ENCODE data around the gene NACA2.

DNA sequence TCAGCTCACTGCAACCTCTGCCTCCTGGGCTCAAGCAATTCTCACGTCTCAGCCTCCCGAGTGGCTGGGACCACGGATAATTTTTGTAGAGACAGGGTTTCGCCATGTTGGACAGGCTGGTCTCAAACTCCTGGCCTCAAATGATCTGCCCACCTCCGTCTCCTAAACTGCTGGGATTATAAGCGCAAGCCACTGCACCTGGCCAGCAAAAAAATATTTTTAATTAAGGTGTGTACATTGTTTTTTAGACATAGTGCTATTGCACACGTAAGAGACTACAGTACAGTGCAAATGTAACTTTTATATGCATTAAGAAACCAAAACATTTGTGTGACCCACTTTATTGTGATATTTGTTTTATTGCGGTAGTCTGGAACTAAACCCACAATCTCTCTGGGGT, 49.0 kb downstream of the NACA2 start:
- TF ChIP-seq, protein P1, sequence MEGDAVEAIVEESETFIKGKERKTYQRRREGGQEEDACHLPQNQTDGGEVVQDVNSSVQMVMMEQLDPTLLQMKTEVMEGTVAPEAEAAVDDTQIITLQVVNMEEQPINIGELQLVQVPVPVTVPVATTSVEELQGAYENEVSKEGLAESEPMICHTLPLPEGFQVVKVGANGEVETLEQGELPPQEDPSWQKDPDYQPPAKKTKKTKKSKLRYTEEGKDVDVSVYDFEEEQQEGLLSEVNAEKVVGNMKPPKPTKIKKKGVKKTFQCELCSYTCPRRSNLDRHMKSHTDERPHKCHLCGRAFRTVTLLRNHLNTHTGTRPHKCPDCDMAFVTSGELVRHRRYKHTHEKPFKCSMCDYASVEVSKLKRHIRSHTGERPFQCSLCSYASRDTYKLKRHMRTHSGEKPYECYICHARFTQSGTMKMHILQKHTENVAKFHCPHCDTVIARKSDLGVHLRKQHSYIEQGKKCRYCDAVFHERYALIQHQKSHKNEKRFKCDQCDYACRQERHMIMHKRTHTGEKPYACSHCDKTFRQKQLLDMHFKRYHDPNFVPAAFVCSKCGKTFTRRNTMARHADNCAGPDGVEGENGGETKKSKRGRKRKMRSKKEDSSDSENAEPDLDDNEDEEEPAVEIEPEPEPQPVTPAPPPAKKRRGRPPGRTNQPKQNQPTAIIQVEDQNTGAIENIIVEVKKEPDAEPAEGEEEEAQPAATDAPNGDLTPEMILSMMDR (IDR thresholded peaks at IDR 0.05): no peak
- TF ChIP-seq, protein P2, sequence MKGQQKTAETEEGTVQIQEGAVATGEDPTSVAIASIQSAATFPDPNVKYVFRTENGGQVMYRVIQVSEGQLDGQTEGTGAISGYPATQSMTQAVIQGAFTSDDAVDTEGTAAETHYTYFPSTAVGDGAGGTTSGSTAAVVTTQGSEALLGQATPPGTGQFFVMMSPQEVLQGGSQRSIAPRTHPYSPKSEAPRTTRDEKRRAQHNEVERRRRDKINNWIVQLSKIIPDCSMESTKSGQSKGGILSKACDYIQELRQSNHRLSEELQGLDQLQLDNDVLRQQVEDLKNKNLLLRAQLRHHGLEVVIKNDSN (CRISPR knock-in tag; IDR thresholded peaks at IDR 0.05): no peak
- TF ChIP-seq ZNF416 (CRISPR knock-in tag; IDR thresholded peaks at IDR 0.05) (no peak), ZNF396 (CRISPR knock-in tag; IDR thresholded peaks at IDR 0.05; ENCODE audit: borderline replicate concordance) (no peak), ZNF121 (CRISPR knock-in tag; IDR thresholded peaks at IDR 0.05) (no peak), JUN (CRISPR knock-in tag; IDR thresholded peaks at IDR 0.05) (no peak), ELF4 (CRISPR knock-in tag; IDR thresholded peaks at IDR 0.05; ENCODE audit: low read depth) (no peak), ZNF263 (CRISPR knock-in tag; IDR thresholded peaks at IDR 0.05; ENCODE audit: low read depth) (no peak)
- TF ChIP-seq, protein P3, sequence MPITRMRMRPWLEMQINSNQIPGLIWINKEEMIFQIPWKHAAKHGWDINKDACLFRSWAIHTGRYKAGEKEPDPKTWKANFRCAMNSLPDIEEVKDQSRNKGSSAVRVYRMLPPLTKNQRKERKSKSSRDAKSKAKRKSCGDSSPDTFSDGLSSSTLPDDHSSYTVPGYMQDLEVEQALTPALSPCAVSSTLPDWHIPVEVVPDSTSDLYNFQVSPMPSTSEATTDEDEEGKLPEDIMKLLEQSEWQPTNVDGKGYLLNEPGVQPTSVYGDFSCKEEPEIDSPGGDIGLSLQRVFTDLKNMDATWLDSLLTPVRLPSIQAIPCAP (CRISPR knock-in tag; IDR thresholded peaks at IDR 0.05): no peak
- TF ChIP-seq, protein P4, sequence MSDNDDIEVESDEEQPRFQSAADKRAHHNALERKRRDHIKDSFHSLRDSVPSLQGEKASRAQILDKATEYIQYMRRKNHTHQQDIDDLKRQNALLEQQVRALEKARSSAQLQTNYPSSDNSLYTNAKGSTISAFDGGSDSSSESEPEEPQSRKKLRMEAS (CRISPR knock-in tag; IDR thresholded peaks at IDR 0.05): no peak
- TF ChIP-seq, protein P5, sequence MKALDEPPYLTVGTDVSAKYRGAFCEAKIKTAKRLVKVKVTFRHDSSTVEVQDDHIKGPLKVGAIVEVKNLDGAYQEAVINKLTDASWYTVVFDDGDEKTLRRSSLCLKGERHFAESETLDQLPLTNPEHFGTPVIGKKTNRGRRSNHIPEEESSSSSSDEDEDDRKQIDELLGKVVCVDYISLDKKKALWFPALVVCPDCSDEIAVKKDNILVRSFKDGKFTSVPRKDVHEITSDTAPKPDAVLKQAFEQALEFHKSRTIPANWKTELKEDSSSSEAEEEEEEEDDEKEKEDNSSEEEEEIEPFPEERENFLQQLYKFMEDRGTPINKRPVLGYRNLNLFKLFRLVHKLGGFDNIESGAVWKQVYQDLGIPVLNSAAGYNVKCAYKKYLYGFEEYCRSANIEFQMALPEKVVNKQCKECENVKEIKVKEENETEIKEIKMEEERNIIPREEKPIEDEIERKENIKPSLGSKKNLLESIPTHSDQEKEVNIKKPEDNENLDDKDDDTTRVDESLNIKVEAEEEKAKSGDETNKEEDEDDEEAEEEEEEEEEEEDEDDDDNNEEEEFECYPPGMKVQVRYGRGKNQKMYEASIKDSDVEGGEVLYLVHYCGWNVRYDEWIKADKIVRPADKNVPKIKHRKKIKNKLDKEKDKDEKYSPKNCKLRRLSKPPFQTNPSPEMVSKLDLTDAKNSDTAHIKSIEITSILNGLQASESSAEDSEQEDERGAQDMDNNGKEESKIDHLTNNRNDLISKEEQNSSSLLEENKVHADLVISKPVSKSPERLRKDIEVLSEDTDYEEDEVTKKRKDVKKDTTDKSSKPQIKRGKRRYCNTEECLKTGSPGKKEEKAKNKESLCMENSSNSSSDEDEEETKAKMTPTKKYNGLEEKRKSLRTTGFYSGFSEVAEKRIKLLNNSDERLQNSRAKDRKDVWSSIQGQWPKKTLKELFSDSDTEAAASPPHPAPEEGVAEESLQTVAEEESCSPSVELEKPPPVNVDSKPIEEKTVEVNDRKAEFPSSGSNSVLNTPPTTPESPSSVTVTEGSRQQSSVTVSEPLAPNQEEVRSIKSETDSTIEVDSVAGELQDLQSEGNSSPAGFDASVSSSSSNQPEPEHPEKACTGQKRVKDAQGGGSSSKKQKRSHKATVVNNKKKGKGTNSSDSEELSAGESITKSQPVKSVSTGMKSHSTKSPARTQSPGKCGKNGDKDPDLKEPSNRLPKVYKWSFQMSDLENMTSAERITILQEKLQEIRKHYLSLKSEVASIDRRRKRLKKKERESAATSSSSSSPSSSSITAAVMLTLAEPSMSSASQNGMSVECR (CRISPR knock-in tag; IDR thresholded peaks at IDR 0.05; ENCODE audit: borderline replicate concordance): no peak

Measured in WTC11 (cell line).